K562 (cell line): Measurements from ENCODE around the gene NIPBL. TPM values are rescaled to one million over a fixed set of nuclear protein-coding genes. Genes with fewer than 3 reads are reported as not detected.

Experiments
- ARID1B ChIP-seq: fragments of 450-650 bp; IDR thresholded peaks from 2 replicates; pipeline ENCODE4 v1.6.1; 2016; ENCODE audit warnings: antibody characterized with exemption, mild to moderate bottlenecking, inconsistent platforms
- CHD2 ChIP-seq: IDR thresholded peaks from 2 replicates; pipeline ENCODE4 v1.6.1; 2011; ENCODE audit warnings: low read depth, low read length
- CHD4 ChIP-seq: fragments of 200-600 bp; sonication (generic); IDR thresholded peaks from 3 replicates; pipeline ENCODE4 v1.6.1; 2012; ENCODE audit warnings: low read depth, mild to moderate bottlenecking, mixed read lengths, low read length, inconsistent platforms; ENCODE audit not compliant: insufficient read depth, insufficient replicate concordance, poor library complexity, severe bottlenecking
- FIP1L1 ChIP-seq: fragments of 200-400 bp; formaldehyde crosslinking; IDR thresholded peaks from 2 replicates; pipeline ENCODE4 v1.6.1; 2018; ENCODE audit warnings: mild to moderate bottlenecking, low read depth, low read length; ENCODE audit not compliant: poor library complexity, severe bottlenecking
- HDAC2 ChIP-seq: fragments of 450-650 bp; IDR thresholded peaks from 2 replicates; pipeline ENCODE4 v1.6.1; 2016; ENCODE audit warnings: mild to moderate bottlenecking
- HNRNPL ChIP-seq: fragments of 200-400 bp; formaldehyde crosslinking; IDR thresholded peaks from 2 replicates; pipeline ENCODE4 v1.6.1; 2017; ENCODE audit warnings: low read depth, mild to moderate bottlenecking, low read length
- KLF6 ChIP-seq: fragments of 250-450 bp; sonication (Bioruptor Pico); IDR thresholded peaks from 2 replicates; pipeline ENCODE4 v1.4.0; 2020; ENCODE audit warnings: mild to moderate bottlenecking, moderate library complexity, borderline replicate concordance
- LCOR ChIP-seq: sonication (generic); formaldehyde crosslinking; IDR thresholded peaks from 2 replicates; pipeline ENCODE4 v1.8.0; 2022; ENCODE audit warnings: mild to moderate bottlenecking, missing genetic modification reagents
- PKNOX1 ChIP-seq: fragments of 450-650 bp; IDR thresholded peaks from 2 replicates; pipeline ENCODE4 v1.6.1; 2016
- POLR3G ChIP-seq: IDR thresholded peaks from 2 replicates; pipeline ENCODE4 v1.6.1; 2011; ENCODE audit not compliant: insufficient read length, insufficient replicate concordance; ENCODE audit errors: extremely low read depth
- RBM15 ChIP-seq: fragments of 200-400 bp; formaldehyde crosslinking; IDR thresholded peaks from 2 replicates; pipeline ENCODE4 v1.6.1; 2018; ENCODE audit warnings: mild to moderate bottlenecking, low read length, moderate library complexity; ENCODE audit not compliant: insufficient read depth
- SAFB2 ChIP-seq: fragments of 200-400 bp; formaldehyde crosslinking; IDR thresholded peaks from 2 replicates; pipeline ENCODE4 v1.6.1; 2018; ENCODE audit warnings: borderline replicate concordance, low read length, low read depth, moderate library complexity; ENCODE audit not compliant: severe bottlenecking
- SMARCA5 ChIP-seq: fragments of 450-650 bp; IDR thresholded peaks from 2 replicates; pipeline ENCODE4 v1.6.1; 2016
- SREBF1 ChIP-seq: fragments of 150-350 bp; IDR thresholded peaks from 2 replicates; pipeline ENCODE4 v1.6.1; 2014; ENCODE audit warnings: antibody characterized with exemption, low read depth, low read length, borderline replicate concordance
- SRF ChIP-seq, 2 experiments: fragments of 250-450, 450-650 bp in 1 of 2; sonication (Bioruptor Pico) in 1 of 2; sonication (generic) in 1 of 2; formaldehyde crosslinking; IDR thresholded peaks; 2 replicates each; pipeline versions ENCODE4 v1.5.0 to v1.5.1; 2020 to 2022; ENCODE audit warnings: mild to moderate bottlenecking in 1 of 2, missing genetic modification reagents in 1 of 2
- TAF7 ChIP-seq: fragments of 450-650 bp; IDR thresholded peaks from 2 replicates; pipeline ENCODE4 v1.6.1; 2016; ENCODE audit warnings: missing genetic modification characterization, missing compliant biosample characterization
- ZNF232 ChIP-seq: sonication (generic); formaldehyde crosslinking; IDR thresholded peaks from 2 replicates; pipeline ENCODE4 v1.8.0; 2022; ENCODE audit warnings: mild to moderate bottlenecking, missing genetic modification reagents
- ZNF3 ChIP-seq: fragments of 250-450 bp; sonication (Bioruptor Pico); IDR thresholded peaks from 2 replicates; pipeline ENCODE4 v1.5.0; 2021; ENCODE audit warnings: mild to moderate bottlenecking, moderate library complexity
- ZNF318 ChIP-seq, 2 experiments: fragments of 450-650 bp; IDR thresholded peaks; 2 replicates each; pipeline ENCODE4 v1.6.1; 2016; ENCODE audit warnings: mild to moderate bottlenecking in 2 of 2, borderline replicate concordance in 1 of 2, low read depth in 1 of 2, moderate library complexity in 1 of 2
- ZNF766 ChIP-seq: fragments of 200-800 bp; sonication (Bioruptor generic); conservative IDR thresholded peaks from 2 replicates; pipeline ENCODE4 v1.6.1; 2016; ENCODE audit warnings: missing genetic modification characterization, missing compliant biosample characterization
- polyA plus RNA-seq, 8 experiments: library from polyadenylated mRNA; depleted of rRNA in 4 of 8; stranded (reverse) in 5 of 8; unstranded in 3 of 8; fragments of >200 nt; fragmentation: Nextera tagmentation in 2 of 8; fragmentation: Illumina TruSeq in 1 of 8; extraction: Ambion mirVana in 2 of 8; extraction: Trizol in 1 of 8; gene quantifications; 2 replicates each; pipeline versions ENCODE4 v1.2.1 to v1.2.3, GENCODE V29; 2011 to 2014; ENCODE audit warnings: inconsistent platforms in 1 of 8, missing spikeins in 1 of 8
- total RNA-seq, 7 experiments: library from RNA; depleted of rRNA in 6 of 7; stranded (reverse); fragments of >200 nt in 6 of 7; fragmentation: Illumina TruSeq in 2 of 7; extraction: Trizol in 2 of 7; gene quantifications; 2 replicates each; pipeline versions ENCODE4 v1.2.1 to v1.2.3, GENCODE V29; 2011 to 2021; ENCODE audit warnings: low replicate concordance in 1 of 7

NIPBL gene
- total and polyA plus RNA-seq, 9 of the 15 experiments (the other 6 are each of a cell fraction or from before 2014, with no cell fraction given) = 12.9 to 56.7 (median 38.9) TPM

DNA sequence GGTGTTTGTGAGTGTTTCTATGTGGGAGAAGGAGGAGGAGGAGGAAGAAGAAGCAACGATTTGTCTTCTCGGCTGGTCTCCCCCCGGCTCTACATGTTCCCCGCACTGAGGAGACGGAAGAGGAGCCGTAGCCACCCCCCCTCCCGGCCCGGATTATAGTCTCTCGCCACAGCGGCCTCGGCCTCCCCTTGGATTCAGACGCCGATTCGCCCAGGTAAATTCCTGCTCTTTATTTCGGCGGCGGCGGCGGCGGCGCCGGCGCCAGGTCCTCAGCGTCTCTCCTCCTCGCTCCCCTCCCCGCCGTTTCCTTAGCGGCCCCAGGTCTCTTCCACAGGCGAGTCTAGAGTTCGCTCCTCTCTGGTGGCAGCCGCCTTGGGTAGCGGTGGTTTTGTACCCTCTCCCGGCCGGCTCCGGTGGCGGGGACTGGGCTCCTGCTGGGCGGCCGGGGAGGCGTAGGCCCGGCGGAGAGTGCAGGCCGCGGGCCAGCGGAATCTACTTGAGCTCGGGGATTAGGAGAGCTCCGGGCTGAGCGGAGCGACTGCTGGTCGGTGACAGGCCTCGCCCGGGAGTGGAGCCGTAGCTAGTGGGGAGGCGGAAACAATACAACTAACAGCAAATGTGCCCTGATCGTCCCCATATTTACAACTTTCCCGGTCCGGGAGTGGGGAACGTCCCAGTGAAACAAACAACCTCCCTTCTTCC lies 547 bp downstream of the NIPBL start (continued):
- TF ChIP-seq POLR3G = no peak
- TF ChIP-seq KLF6 = no peak
- no peak for TF ChIP-seq RBM15
- no peak for TF ChIP-seq CHD4
- TF ChIP-seq SREBF1 = no peak
- TF ChIP-seq SRF (CRISPR knock-in tag; IDR thresholded peaks at IDR 0.05) = peak in 1 of 2 experiments; percentile 39; a peak in 1 of 4 replicates
- no peak; the same call in 1 of the 2 replicates for TF ChIP-seq ZNF232 (CRISPR knock-in tag)
- TF ChIP-seq ZNF3 (CRISPR knock-in tag) = no peak
- no peak for TF ChIP-seq FIP1L1
- no peak for TF ChIP-seq HNRNPL
- no peak for TF ChIP-seq SMARCA5
- no peak for TF ChIP-seq HDAC2
- no peak for TF ChIP-seq ZNF318 (IDR thresholded peaks at IDR 0.05; ENCODE audit: borderline replicate concordance in 1 of 2, low read depth in 1 of 2)
- TF ChIP-seq CHD2 = no peak
- no peak for TF ChIP-seq PKNOX1
- TF ChIP-seq LCOR = no peak
- TF ChIP-seq TAF7 (tag) = peak; percentile 25
- 0 out of 2 replicates have a peak, but pooled peaks have one; percentile 25 for TF ChIP-seq ZNF766 (CRISPR knock-in tag)
- TF ChIP-seq ARID1B = no peak
- no peak for TF ChIP-seq SAFB2
